NCI-H1694 treated with DMSO at 0.1 percent for 48 hours (cell line): Measurements from ENCODE around the gene OR7G3.

Experiments
- DNase-seq: peaks from one replicate; lab custom pipeline; 2025; lab: John Stamatoyannopoulos, UW

The OR7G3 gene

DNA sequence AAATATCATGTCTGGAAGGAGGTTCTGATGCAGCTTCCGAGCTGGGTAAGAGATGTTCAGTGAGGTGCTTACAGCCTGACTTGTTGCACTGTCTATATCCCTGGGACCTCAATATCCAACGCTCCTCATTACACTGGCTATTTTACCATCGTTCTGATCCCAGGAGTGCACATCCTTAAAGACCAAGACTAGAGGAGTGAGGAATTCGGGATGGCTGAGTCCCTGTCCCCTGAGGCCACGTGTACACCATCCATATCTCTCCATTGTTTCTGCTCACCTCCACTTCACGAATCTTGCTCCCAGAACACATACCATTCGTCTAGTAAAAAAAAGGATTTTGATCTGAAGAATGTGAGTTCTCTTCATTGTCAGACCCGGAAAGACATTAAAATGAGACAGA lies 19.4 kb downstream of the OR7G3 start, which contains the start of gene OR7G2:
Gene OR7G2 (minus strand): TSS at position 101 of the 400 bp plus-strand sequence. CDS start 4,232 bp downstream, outside the sequence.
- no peak for DNase-seq

DNA sequence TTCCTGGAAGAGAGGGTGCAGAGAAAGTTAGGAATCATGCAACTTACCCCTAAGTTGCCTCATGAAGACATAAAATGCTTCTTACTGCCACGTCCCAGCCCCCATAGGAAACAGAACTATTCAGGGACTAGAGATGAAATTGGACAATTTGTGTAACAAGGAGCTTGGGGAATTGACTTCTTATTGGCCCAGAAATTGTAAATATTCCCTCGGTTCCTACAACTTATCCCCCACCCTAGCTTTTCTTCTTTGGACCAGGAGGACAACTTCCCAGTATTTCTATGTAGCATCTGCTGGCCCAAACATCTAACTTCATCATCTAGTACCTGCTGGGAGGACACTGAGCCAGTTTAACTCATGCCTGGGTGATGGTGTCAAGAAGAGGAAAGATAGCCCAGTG lies 40.0 kb downstream of the OR7G3 start, which contains the start of gene OR1M1:
Gene OR1M1 (plus strand): TSS at position 301 of the 400 bp plus-strand sequence. CDS start 6,184 bp downstream, outside the sequence.
- no peak for DNase-seq

- DNase-seq = no peak
Measured at GRCh38 chr19:9078651-9079050, 48.1 kb downstream of the OR7G3 start.

GRCh38 chr19:9076901-9077300 lies 49.8 kb downstream of the OR7G3 start:
- DNase-seq = no peak
